GM12873 (cell line): ENCODE results near the gene OR8D1.

Experiments
- TF ChIP-seq, protein P1 (sequence below): IDR thresholded peaks from 2 replicates; pipeline ENCODE4 v1.5.1; 2012; ENCODE audit warnings: low read depth, mild to moderate bottlenecking, moderate library complexity, low read length, control low read depth; ENCODE audit not compliant: insufficient read depth; ENCODE audit errors: missing control alignments

The OR8D1 gene

DNA sequence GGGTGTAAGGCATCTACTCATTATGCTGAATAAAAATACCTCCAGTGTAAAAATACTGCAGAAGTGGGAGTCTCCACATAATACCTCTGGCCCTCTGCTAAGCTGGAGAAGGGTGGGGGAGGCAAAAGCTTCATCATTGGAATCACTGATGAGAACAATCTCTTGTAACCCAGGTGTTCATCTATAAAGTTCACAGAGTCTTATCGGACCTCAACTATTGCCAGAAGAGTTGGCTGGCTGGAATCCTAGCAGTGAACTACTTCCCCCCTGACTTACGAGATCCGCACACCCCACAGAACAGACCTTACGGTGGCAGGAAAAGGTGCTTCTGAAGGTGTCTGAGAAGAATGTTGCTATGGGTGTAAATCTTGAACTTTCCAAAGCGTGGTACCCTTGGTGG is 2.5 kb downstream of the OR8D1 start:
- TF ChIP-seq, protein P1, sequence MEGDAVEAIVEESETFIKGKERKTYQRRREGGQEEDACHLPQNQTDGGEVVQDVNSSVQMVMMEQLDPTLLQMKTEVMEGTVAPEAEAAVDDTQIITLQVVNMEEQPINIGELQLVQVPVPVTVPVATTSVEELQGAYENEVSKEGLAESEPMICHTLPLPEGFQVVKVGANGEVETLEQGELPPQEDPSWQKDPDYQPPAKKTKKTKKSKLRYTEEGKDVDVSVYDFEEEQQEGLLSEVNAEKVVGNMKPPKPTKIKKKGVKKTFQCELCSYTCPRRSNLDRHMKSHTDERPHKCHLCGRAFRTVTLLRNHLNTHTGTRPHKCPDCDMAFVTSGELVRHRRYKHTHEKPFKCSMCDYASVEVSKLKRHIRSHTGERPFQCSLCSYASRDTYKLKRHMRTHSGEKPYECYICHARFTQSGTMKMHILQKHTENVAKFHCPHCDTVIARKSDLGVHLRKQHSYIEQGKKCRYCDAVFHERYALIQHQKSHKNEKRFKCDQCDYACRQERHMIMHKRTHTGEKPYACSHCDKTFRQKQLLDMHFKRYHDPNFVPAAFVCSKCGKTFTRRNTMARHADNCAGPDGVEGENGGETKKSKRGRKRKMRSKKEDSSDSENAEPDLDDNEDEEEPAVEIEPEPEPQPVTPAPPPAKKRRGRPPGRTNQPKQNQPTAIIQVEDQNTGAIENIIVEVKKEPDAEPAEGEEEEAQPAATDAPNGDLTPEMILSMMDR, result no peak

DNA sequence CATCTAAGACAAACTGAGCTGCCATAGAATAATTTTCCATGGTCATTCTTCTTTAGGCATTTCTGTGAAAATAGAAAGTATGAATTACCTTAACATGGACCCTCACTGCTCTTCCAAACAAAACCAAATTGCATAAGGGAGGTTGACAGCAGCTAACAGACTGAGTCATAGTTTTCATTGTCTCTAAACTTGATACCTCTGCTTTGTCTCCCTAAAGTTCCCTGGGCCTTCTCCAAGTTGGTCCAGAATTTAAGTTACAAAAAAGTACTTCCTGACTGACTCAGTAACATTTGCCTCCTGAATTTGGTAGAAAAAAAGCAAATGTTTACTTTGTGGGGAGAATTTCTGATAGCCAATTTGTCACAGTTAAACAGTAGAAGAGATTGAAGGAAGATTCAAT is 3.0 kb downstream of the OR8D1 start:
- TF ChIP-seq, protein P1, result no peak

DNA sequence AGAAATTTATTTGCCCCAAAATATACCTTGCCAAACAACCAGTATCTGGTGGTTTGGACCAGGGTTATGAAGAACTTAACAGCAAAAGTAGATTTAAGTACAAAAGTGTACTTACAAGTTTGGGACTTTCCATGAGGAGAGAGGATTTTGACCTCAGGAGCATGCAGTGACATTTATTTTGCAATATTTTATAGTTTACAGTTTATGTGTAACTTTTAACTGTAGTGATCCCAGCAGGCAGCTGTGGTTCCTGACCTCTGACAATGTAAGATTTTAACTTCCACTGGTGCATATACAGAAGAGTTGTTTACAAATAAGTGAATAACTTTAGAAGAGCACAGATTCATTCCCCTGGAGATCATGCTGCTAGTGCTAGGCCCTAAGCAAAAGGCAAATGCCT is 6.7 kb downstream of the OR8D1 start:
- TF ChIP-seq, protein P1, result no peak

DNA sequence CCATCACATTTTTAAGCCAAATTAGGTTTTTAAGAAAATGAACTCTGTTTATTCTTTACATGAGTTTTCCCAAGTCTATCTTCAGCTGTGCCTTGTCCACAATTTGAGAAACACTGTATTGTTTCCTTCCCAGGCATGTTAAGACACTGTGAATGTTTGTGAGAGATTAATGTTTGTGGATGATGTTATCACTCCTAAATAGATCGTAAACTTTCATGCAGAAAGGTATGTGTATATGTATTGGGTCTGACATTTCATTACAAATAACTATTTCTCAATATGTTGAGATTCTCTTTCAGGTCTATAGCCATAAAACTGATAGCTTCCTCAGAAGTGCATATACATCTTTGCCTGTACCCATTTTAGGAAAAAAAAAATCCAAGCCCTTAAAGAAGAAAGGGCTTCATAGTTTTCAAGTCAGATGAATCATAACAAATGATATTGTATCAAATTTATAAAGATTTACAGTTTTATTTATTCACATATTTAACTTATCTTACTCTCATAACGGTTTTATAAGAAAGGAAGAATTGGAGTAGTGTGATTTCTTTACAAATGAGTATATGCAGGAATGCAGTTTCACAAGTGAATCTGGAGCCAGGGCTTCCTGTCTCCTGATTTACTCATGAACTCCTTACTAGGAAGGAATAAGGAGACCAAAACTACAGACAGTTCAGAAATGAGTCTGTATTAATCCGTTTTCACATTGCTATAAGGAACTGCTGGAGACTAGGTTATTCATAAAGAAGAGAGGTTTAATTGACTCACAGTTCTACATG is 11.2 kb downstream of the OR8D1 start:
- TF ChIP-seq, protein P1, result no peak

DNA sequence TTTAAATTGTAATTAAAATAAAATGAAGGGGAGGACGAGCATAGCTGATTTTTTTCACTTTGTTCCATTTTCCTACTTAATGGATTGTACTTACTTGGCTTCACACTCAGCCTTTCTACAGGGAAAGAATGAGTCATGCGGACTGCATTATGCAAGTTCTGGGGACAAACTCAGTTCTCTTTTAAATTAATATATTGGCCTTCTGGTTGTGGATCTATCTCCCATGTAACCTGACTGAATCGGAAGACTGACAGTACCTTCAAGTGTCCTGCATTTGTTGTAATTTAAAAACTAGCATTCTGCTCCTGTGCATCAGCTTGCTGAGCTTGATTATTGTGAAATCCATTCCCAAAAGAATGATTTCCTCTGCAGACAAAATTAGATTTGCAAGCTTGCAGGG is 12.2 kb downstream of the OR8D1 start:
- TF ChIP-seq, protein P1, result no peak

DNA sequence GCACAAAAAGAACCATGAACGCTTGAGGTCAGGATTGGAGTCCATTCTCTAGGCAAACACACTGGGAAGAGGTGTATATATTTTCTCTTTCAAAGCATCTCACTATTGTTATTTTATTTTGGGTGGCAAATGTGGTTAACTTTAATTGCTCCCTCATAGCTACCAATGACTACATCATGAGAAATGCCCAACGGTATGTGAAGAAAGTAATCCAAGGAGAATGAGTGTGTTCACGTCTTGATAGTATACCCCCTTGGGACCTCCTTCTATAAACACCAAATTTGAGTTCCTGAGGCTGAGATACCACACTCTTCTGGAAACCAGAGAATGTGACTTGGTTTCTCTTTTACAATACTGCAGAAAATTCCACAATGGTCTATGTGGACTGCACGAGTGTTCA is 15.8 kb downstream of the OR8D1 start:
- TF ChIP-seq, protein P1, result no peak

DNA sequence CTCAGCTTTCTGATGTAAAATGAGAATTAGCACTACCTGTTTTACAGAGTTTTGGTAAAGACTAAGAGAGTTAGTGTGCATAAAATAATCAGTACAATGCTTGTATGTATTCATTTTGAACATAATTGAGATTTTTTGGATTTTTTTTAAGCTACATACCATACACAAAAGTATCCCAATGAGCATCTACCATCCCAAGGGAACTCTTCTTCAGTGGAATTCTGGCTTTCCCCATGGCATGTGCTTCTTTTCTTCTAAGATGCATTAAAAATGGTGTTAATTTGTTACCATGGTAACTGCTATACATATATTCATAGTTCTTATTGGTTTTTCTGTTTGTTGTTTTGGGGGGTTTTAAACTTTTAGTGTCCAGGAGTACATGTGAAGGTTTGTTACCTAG is 17.7 kb downstream of the OR8D1 start:
- TF ChIP-seq, protein P1, result no peak
